ENCODE data around the gene TMEM191B.
"Not testable (repeated sequence)": the region's sequence is repeated elsewhere in the genome, so short reads cannot be mapped to it uniquely, and the experiment has no call there.

TMEM191B gene

GRCh38 chr22:18527752-18528596 lies at the start of gene TMEM191B:
TMEM191B (plus strand) TSS chr22:18527802; CDS start chr22:18527981, 179 bp downstream.
- DNase-seq = not testable (repeated sequence)

GRCh38 chr22:18496227-18496626 lies 31.4 kb upstream of the TMEM191B start:
- not testable (repeated sequence) for DNase-seq

GRCh38 chr22:18511327-18511726 lies 16.3 kb upstream of the TMEM191B start:
- not testable (repeated sequence) for DNase-seq

GRCh38 chr22:18512378-18512777 lies 15.2 kb upstream of the TMEM191B start:
- not testable (repeated sequence) for DNase-seq

GRCh38 chr22:18513454-18513853 lies 14.1 kb upstream of the TMEM191B start:
- DNase-seq = not testable (repeated sequence)

GRCh38 chr22:18518061-18518460 lies 9.5 kb upstream of the TMEM191B start, which contains the start of gene GGTLC3:
GGTLC3 (minus strand) TSS chr22:18518161; CDS start chr22:18517897, 264 bp downstream.
- not testable (repeated sequence) for DNase-seq

- not testable (repeated sequence) for DNase-seq
Measured at GRCh38 chr22:18522762-18523161, 4.8 kb upstream of the TMEM191B start.

GRCh38 chr22:18523328-18523727 lies 4.3 kb upstream of the TMEM191B start:
- DNase-seq = not testable (repeated sequence)

- not testable (repeated sequence) for DNase-seq
Measured at GRCh38 chr22:18528597-18529415, 1.2 kb downstream of the TMEM191B start.

GRCh38 chr22:18529416-18530145 lies 2.0 kb downstream of the TMEM191B start:
- DNase-seq = not testable (repeated sequence)

- not testable (repeated sequence) for DNase-seq
Measured at GRCh38 chr22:18533633-18534032, 6.0 kb downstream of the TMEM191B start.

GRCh38 chr22:18534315-18534714 lies 6.7 kb downstream of the TMEM191B start:
- DNase-seq = not testable (repeated sequence)

- DNase-seq = not testable (repeated sequence)
Measured at GRCh38 chr22:18539994-18540393, 12.4 kb downstream of the TMEM191B start.

GRCh38 chr22:18543400-18543799 lies 15.8 kb downstream of the TMEM191B start:
- DNase-seq = not testable (repeated sequence)

- DNase-seq = not testable (repeated sequence)
Measured at GRCh38 chr22:18544615-18545014, 17.0 kb downstream of the TMEM191B start.

- not testable (repeated sequence) for DNase-seq
Measured at GRCh38 chr22:18549458-18550179, 22.0 kb downstream of the TMEM191B start.

GRCh38 chr22:18551046-18551445 lies 23.4 kb downstream of the TMEM191B start:
- not testable (repeated sequence) for DNase-seq

- not testable (repeated sequence) for DNase-seq
Measured at GRCh38 chr22:18552839-18553597, 25.4 kb downstream of the TMEM191B start.
